ENCODE measurements around the gene RNF151. TPM values are rescaled to one million over a fixed set of nuclear protein-coding genes. Genes with fewer than 3 reads are reported as not detected.

The RNF151 gene
- total RNA-seq, 1 donor from 2014 or later: not detected

GRCh38 chr16:1998852-1999801, 32.5 kb downstream of the RNF151 start:
- Mint-ChIP-seq H3K27me3 (ENCODE audit: unreplicated experiment) (peaks cover 5% of the 10 kb centered on the region), H3K9me3 (ENCODE audit: unreplicated experiment) (no peaks in the 10 kb centered on the region), H3K36me3 (ENCODE audit: low read depth, unreplicated experiment) (peaks cover 9% of the 10 kb centered on the region), H3K4me1 (ENCODE audit: unreplicated experiment) (no peaks in the 10 kb centered on the region), H3K4me3 (ENCODE audit: unreplicated experiment) (no peak overlapping the region), H3K27ac (ENCODE audit: unreplicated experiment) (no peak overlapping the region)
- TF ChIP-seq CTCF (IDR thresholded peaks at IDR 0.05; ENCODE audit: unreplicated experiment): no peak
- no peak for DNase-seq (ENCODE audit: low spot score)

GRCh38 chr16:1999866-2000514, 33.3 kb downstream of the RNF151 start:
- Mint-ChIP-seq H3K9me3 (ENCODE audit: unreplicated experiment) (no peaks in the 10 kb centered on the region), H3K36me3 (ENCODE audit: low read depth, unreplicated experiment) (peaks cover 9% of the 10 kb centered on the region), H3K27ac (ENCODE audit: unreplicated experiment) (no peak overlapping the region), H3K27me3 (ENCODE audit: unreplicated experiment) (peaks cover 4% of the 10 kb centered on the region), H3K4me3 (ENCODE audit: unreplicated experiment) (no peak overlapping the region), H3K4me1 (ENCODE audit: unreplicated experiment) (no peaks in the 10 kb centered on the region)
- DNase-seq (ENCODE audit: low spot score): no peak
- no peak for TF ChIP-seq CTCF (IDR thresholded peaks at IDR 0.05; ENCODE audit: unreplicated experiment)

- Mint-ChIP-seq H3K9me3 (ENCODE audit: unreplicated experiment) (no peaks in the 10 kb centered on the region), H3K27ac (ENCODE audit: unreplicated experiment) (no peak overlapping the region), H3K4me3 (ENCODE audit: unreplicated experiment) (no peak overlapping the region), H3K4me1 (ENCODE audit: unreplicated experiment) (peaks cover 2% of the 10 kb centered on the region), H3K27me3 (ENCODE audit: unreplicated experiment) (peaks cover 4% of the 10 kb centered on the region), H3K36me3 (ENCODE audit: low read depth, unreplicated experiment) (peaks cover 4% of the 10 kb centered on the region)
- TF ChIP-seq CTCF (IDR thresholded peaks at IDR 0.05; ENCODE audit: unreplicated experiment): no peak
- DNase-seq (ENCODE audit: low spot score): no peak
Measured at GRCh38 chr16:2001035-2001434, 34.4 kb downstream of the RNF151 start.

GRCh38 chr16:2001456-2002355, 35.0 kb downstream of the RNF151 start:
- peaks cover 4% of the 10 kb centered on the region for H3K36me3 Mint-ChIP-seq (ENCODE audit: low read depth, unreplicated experiment)
- H3K4me1 Mint-ChIP-seq (ENCODE audit: unreplicated experiment): peaks cover 4% of the 10 kb centered on the region
- TF ChIP-seq CTCF (IDR thresholded peaks at IDR 0.05; ENCODE audit: unreplicated experiment): no peak
- no peak overlapping the region for H3K27ac Mint-ChIP-seq (ENCODE audit: unreplicated experiment)
- H3K27me3 Mint-ChIP-seq (ENCODE audit: unreplicated experiment): peaks cover 6% of the 10 kb centered on the region
- no peak overlapping the region for H3K4me3 Mint-ChIP-seq (ENCODE audit: unreplicated experiment)
- no peaks in the 10 kb centered on the region for H3K9me3 Mint-ChIP-seq (ENCODE audit: unreplicated experiment)
- DNase-seq (ENCODE audit: low spot score): no peak

Measured in endothelial cell (in vitro differentiated cells).